Epithelial cell of esophagus (primary cell): ENCODE data around the gene TIMMDC1.

Source experiments
- DNase-seq: peaks from one replicate; pipeline ENCODE4 v3.0.0; 2010; ENCODE audit warnings: low read depth
- H3K4me3 ChIP-seq: 2 replicates; pipeline ENCODE4 v1.5.1; 2011; ENCODE audit warnings: mild to moderate bottlenecking, low read length, control low read depth
- CTCF ChIP-seq: IDR thresholded peaks from 2 replicates; pipeline ENCODE4 v1.5.1; 2011; ENCODE audit warnings: low read depth, mild to moderate bottlenecking, low read length, control low read depth, inconsistent platforms; ENCODE audit not compliant: insufficient read depth; ENCODE audit errors: missing control alignments

The TIMMDC1 gene

GRCh38 chr3:119508172-119508845 lies 10.0 kb downstream of the TIMMDC1 start:
- no peak for TF ChIP-seq CTCF
- DNase-seq, result peak; percentile 15
- H3K4me3 ChIP-seq, result no peak overlapping the region

GRCh38 chr3:119510690-119511089 lies 12.3 kb downstream of the TIMMDC1 start:
- no peak for DNase-seq
- no peak for TF ChIP-seq CTCF
- no peak overlapping the region for H3K4me3 ChIP-seq

GRCh38 chr3:119514637-119515036 lies 16.3 kb downstream of the TIMMDC1 start:
- no peak for DNase-seq
- TF ChIP-seq CTCF, result no peak
- H3K4me3 ChIP-seq, result no peak overlapping the region

GRCh38 chr3:119517112-119517511 lies 18.8 kb downstream of the TIMMDC1 start:
- no peak for DNase-seq
- H3K4me3 ChIP-seq, result no peak overlapping the region
- no peak for TF ChIP-seq CTCF

- H3K4me3 ChIP-seq, result no peak overlapping the region
- TF ChIP-seq CTCF, result no peak
- no peak for DNase-seq
Observed at GRCh38 chr3:119518026-119518425, 19.7 kb downstream of the TIMMDC1 start.

- DNase-seq, result peak; percentile 17
- no peak overlapping the region for H3K4me3 ChIP-seq
- peak; percentile 35 for TF ChIP-seq CTCF
Observed at GRCh38 chr3:119524931-119525662, 26.8 kb downstream of the TIMMDC1 start.
